ENCODE results near the gene PCDHB3.
"Not testable (repeated sequence)": the region's sequence is repeated elsewhere in the genome, so short reads cannot be mapped to it uniquely, and the experiment has no call there.

PCDHB3 gene

DNA sequence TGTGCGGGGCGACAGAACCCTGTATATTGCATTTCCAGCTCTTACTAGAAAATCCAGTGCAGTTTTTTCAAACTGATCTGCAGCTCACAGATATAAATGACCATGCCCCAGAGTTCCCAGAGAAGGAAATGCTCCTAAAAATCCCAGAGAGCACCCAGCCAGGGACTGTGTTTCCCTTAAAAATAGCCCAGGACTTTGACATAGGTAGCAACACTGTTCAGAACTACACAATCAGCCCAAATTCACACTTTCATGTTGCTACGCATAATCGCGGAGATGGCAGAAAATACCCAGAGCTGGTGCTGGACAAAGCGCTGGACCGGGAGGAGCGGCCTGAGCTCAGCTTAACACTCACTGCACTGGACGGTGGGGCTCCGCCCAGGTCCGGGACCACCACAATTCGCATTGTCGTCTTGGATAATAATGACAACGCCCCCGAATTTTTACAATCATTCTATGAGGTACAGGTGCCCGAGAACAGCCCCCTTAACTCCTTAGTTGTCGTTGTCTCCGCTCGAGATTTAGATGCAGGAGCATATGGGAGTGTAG, 35.5 kb downstream of the PCDHB3 start:
- in situ Hi-C loops (cut with MboI; ENCODE audit: low sequenced_read_pairs): no loop called here

DNA sequence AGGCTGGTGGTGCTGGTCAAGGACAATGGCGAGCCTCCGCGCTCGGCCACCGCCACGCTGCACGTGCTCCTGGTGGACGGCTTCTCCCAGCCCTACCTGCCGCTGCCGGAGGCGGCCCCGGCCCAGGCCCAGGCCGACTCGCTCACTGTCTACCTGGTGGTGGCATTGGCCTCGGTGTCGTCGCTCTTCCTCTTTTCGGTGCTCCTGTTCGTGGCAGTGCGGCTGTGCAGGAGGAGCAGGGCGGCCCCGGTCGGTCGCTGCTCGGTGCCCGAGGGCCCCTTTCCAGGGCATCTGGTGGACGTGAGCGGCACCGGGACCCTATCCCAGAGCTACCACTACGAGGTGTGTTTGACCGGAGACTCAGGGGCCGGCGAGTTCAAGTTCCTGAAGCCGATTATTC, 37.1 kb downstream of the PCDHB3 start:
- in situ Hi-C loops (cut with MboI; ENCODE audit: low sequenced_read_pairs): not testable (repeated sequence)

DNA sequence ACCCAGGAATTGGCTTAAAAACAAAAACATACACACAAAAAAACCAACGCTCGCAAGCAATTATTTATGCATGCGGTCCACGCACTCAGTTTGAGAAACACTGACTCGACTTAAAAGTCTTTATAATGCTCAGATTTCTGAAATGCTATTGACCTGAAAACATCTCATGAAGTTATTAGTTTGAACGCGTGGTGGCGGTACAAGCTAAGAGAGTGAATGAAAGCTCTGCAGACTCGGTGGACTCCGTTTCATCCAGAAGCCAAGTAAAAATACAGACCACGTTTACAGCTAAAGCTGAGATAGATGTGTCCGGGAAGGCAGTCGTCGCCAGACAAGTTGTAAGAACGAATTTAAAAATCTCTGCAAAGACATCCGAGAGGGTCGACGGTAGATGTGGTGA, 49.5 kb downstream of the PCDHB3 start, which contains the start of gene PCDHB6:
PCDHB6 (plus strand) TSS at position 246 of the 400 bp plus-strand sequence. CDS start 201 bp downstream, outside the sequence.
- in situ Hi-C loops (cut with MboI; ENCODE audit: low sequenced_read_pairs): no loop called here

DNA sequence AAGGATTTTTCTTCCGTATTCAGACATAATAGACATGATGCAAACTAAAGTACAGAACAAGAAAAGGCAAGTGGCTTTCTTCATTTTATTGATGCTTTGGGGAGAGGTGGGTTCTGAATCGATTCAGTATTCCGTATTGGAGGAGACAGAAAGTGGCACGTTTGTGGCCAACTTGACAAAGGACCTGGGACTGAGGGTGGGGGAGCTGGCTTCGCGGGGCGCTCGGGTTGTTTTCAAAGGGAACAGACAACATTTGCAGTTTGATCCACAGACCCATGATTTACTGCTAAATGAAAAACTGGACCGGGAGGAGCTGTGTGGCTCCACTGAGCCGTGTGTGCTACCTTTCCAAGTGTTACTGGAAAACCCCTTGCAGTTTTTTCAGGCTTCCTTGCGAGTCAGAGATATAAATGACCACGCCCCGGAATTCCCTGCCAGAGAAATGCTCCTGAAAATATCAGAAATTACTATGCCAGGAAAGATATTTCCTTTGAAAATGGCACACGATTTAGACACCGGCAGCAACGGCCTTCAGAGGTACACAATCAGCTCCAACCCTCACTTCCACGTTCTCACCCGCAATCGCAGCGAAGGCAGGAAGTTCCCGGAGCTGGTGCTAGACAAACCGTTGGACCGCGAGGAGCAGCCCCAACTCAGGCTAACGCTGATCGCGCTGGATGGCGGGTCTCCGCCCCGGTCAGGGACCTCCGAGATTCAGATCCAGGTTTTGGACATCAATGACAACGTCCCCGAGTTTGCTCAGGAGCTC, 50.1 kb downstream of the PCDHB3 start:
- in situ Hi-C loops (cut with MboI; ENCODE audit: low sequenced_read_pairs): no loop called here

DNA sequence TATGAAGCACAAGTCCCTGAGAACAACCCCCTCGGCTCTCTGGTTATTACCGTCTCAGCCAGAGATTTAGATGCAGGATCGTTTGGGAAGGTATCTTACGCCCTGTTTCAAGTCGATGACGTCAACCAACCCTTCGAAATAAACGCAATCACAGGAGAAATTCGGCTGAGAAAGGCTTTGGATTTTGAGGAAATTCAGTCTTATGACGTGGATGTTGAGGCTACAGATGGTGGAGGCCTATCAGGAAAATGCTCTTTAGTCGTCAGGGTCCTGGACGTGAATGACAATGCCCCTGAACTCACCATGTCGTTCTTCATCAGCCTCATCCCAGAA, 50.7 kb downstream of the PCDHB3 start:
- in situ Hi-C loops (cut with MboI; ENCODE audit: low sequenced_read_pairs): no loop called here

DNA sequence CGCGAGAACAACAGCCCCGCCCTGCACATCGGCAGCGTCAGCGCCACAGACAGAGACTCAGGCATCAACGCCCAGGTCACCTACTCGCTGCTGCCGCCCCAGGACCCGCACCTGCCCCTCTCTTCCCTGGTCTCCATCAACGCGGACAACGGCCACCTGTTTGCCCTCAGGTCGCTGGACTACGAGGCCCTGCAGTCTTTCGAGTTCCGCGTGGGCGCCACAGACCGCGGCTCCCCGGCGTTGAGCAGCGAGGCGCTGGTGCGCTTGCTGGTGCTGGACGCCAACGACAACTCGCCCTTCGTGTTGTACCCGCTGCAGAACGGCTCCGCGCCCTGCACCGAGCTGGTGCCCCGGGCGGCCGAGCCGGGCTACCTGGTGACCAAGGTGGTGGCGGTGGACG, 51.4 kb downstream of the PCDHB3 start:
- in situ Hi-C loops (cut with MboI; ENCODE audit: low sequenced_read_pairs): not testable (repeated sequence)

DNA sequence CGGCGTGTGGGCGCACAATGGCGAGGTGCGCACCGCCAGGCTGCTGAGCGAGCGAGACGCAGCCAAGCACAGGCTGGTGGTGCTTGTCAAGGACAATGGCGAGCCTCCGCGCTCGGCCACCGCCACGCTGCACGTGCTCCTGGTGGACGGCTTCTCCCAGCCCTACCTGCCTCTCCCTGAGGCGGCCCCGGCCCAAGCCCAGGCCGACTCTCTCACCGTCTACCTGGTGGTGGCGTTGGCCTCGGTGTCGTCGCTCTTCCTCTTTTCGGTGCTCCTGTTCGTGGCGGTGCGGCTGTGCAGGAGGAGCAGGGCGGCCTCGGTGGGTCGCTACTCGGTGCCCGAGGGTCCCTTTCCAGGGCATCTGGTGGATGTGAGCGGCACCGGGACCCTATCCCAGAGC, 51.8 kb downstream of the PCDHB3 start:
- in situ Hi-C loops (cut with MboI; ENCODE audit: low sequenced_read_pairs): not testable (repeated sequence)
